ENCODE measurements around the gene EHD3. TPM values are rescaled to one million over a fixed set of nuclear protein-coding genes. Genes with fewer than 3 reads are reported as not detected.

Gene EHD3
- polyA plus RNA-seq, 1 donor from 2014 or later = 3.5 TPM

GRCh38 chr2:31214444-31214915, 19.5 kb upstream of the EHD3 start:
- Histone ChIP-seq H4K20me1 (ENCODE audit: insufficient read depth) (no peaks in the 10 kb centered on the region), H3K79me2 (replicated peaks; ENCODE audit: insufficient read depth, low read length) (no peaks in the 10 kb centered on the region), H3F3A (ENCODE audit: insufficient read depth, low read length, poor library complexity, severe bottlenecking) (no peaks in the 10 kb centered on the region), H3K4me3 (ENCODE audit: low read length) (no peak overlapping the region), H3K36me3 (ENCODE audit: insufficient read depth, low read length) (no peaks in the 10 kb centered on the region), H3K9me3 (ENCODE audit: low read length) (no peaks in the 10 kb centered on the region), H3K9me2 (ENCODE audit: insufficient read depth, low read length) (no peaks in the 10 kb centered on the region), H3K27ac (ENCODE audit: low read length) (no peak overlapping the region), H3K27me3 (ENCODE audit: insufficient read depth, low read depth, low read length) (no peaks in the 10 kb centered on the region), H2AFZ (ENCODE audit: low read depth, low read length) (no peak overlapping the region), H3K9ac (ENCODE audit: low read length) (no peak overlapping the region), H3K4me2 (ENCODE audit: low read length) (no peak overlapping the region)
- no peak for TF ChIP-seq SMC3 (conservative IDR thresholded peaks at IDR 0.05; ENCODE audit: poor library complexity)
- no peak for TF ChIP-seq MXI1 (conservative IDR thresholded peaks at IDR 0.05; ENCODE audit: poor library complexity, severe bottlenecking)
- no peak for TF ChIP-seq EP300 (conservative IDR thresholded peaks at IDR 0.05; ENCODE audit: poor library complexity, severe bottlenecking)
- no peak for TF ChIP-seq REST (IDR thresholded peaks at IDR 0.05; ENCODE audit: borderline replicate concordance)
- TF ChIP-seq POLR2AphosphoS5 (IDR thresholded peaks at IDR 0.05) = no peak
- TF ChIP-seq RAD21 (conservative IDR thresholded peaks at IDR 0.05) = no peak
- no peak for TF ChIP-seq CTCF (IDR thresholded peaks at IDR 0.05; ENCODE audit: poor library complexity, severe bottlenecking)
- no peak for TF ChIP-seq TAF1 (IDR thresholded peaks at IDR 0.05; ENCODE audit: low read depth)

- Histone ChIP-seq H3K27ac (ENCODE audit: low read length) (no peak overlapping the region), H3F3A (ENCODE audit: insufficient read depth, low read length, poor library complexity, severe bottlenecking) (no peaks in the 10 kb centered on the region), H3K4me2 (ENCODE audit: low read length) (no peak overlapping the region), H3K27me3 (ENCODE audit: insufficient read depth, low read depth, low read length) (no peaks in the 10 kb centered on the region), H4K20me1 (ENCODE audit: insufficient read depth) (no peaks in the 10 kb centered on the region), H3K9me2 (ENCODE audit: insufficient read depth, low read length) (no peaks in the 10 kb centered on the region), H3K36me3 (ENCODE audit: insufficient read depth, low read length) (no peaks in the 10 kb centered on the region), H3K9me3 (ENCODE audit: low read length) (no peaks in the 10 kb centered on the region), H3K4me3 (ENCODE audit: low read length) (no peak overlapping the region), H3K9ac (ENCODE audit: low read length) (no peak overlapping the region), H3K79me2 (replicated peaks; ENCODE audit: insufficient read depth, low read length) (no peaks in the 10 kb centered on the region), H2AFZ (ENCODE audit: low read depth, low read length) (no peak overlapping the region)
- TF ChIP-seq POLR2AphosphoS5 (IDR thresholded peaks at IDR 0.05) = no peak
- no peak for TF ChIP-seq EP300 (conservative IDR thresholded peaks at IDR 0.05; ENCODE audit: poor library complexity, severe bottlenecking)
- no peak for TF ChIP-seq SMC3 (conservative IDR thresholded peaks at IDR 0.05; ENCODE audit: poor library complexity)
Observed at GRCh38 chr2:31216734-31217133, 17.2 kb upstream of the EHD3 start.

Measured in neural cell (in vitro differentiated cells).